GM13976 (cell line): Measurements from ENCODE around the gene ZFP64.
"Not testable (repeated sequence)": the region's sequence is repeated elsewhere in the genome, so short reads cannot be mapped to it uniquely, and the experiment has no call there.

Experiments
- DNase-seq: peaks from one replicate; pipeline ENCODE4 v3.0.0; 2012; ENCODE audit warnings: low spot score
- CTCF ChIP-seq: IDR thresholded peaks from 2 replicates; pipeline ENCODE4 v1.5.1; 2012; ENCODE audit warnings: borderline replicate concordance, mild to moderate bottlenecking; ENCODE audit not compliant: insufficient read depth; ENCODE audit errors: extremely low read depth, missing control alignments, control extremely low read depth
- in situ Hi-C: fragments of 300-500 bp; cut with MboI; formaldehyde crosslinking; loops from one replicate; pipeline ENCODE4 v1.12.0; 2022; ENCODE audit warnings: low sequenced_read_pairs, mixed read lengths, inconsistent platforms; ENCODE audit not compliant: unreplicated experiment

Gene ZFP64

GRCh38 chr20:52145587-52145986, 46.0 kb downstream of the ZFP64 start:
- in situ Hi-C loops = no loop called here
- no peak for TF ChIP-seq CTCF
- DNase-seq = no peak

GRCh38 chr20:52143277-52143676, 48.3 kb downstream of the ZFP64 start:
- no peak for DNase-seq
- TF ChIP-seq CTCF = no peak
- in situ Hi-C loops = no loop called here

GRCh38 chr20:52142757-52143156, 48.8 kb downstream of the ZFP64 start:
- in situ Hi-C loops = no loop called here
- DNase-seq = no peak
- no peak for TF ChIP-seq CTCF

- in situ Hi-C loops = no loop called here
- no peak for TF ChIP-seq CTCF
- no peak for DNase-seq
Measured at GRCh38 chr20:52139986-52140385, 51.6 kb downstream of the ZFP64 start.

- no peak for TF ChIP-seq CTCF
- in situ Hi-C loops = no loop called here
- no peak for DNase-seq
Measured at GRCh38 chr20:52137850-52138249, 53.7 kb downstream of the ZFP64 start.

- DNase-seq, in situ Hi-C loops: not testable (repeated sequence)
Measured at GRCh38 chr20:52133714-52134113, 57.9 kb downstream of the ZFP64 start.

GRCh38 chr20:52132337-52132736, 59.2 kb downstream of the ZFP64 start:
- no peak for TF ChIP-seq CTCF
- DNase-seq = no peak
- in situ Hi-C loops = no loop called here
